OCI-LY3 (cell line): ENCODE measurements around the gene POP5.

ENCODE experiments used
- H2AFZ ChIP-seq: fragments of 200-600, 300-600 bp; shearing (Covaris generic); 2 replicates; pipeline ENCODE4 v1.6.0; 2014; ENCODE audit warnings: antibody characterized with exemption, low read depth, low read length
- H3K27ac ChIP-seq: fragments of 200-600, 300-600 bp; sonication (generic); 2 replicates; pipeline ENCODE4 v1.5.1; 2014; ENCODE audit warnings: mild to moderate bottlenecking, low read length, moderate library complexity, mixed read lengths
- H3K27me3 ChIP-seq: fragments of 200-600, 300-600 bp; sonication (generic); 2 replicates; pipeline ENCODE4 v1.6.1; 2014; ENCODE audit warnings: low read depth, low read length, mixed read lengths
- H3K36me3 ChIP-seq: fragments of 200-600, 300-600 bp; sonication (generic); replicated peaks from 2 replicates; pipeline ENCODE3; 2014; ENCODE audit warnings: low read depth, low read length, mixed read lengths
- H3K4me1 ChIP-seq: fragments of 300-600, 200-600 bp; sonication (generic); 2 replicates; pipeline ENCODE4 v1.6.1; 2014; ENCODE audit warnings: low read length, mixed read lengths
- H3K4me2 ChIP-seq: fragments of 200-600, 300-600 bp; sonication (generic); 2 replicates; pipeline ENCODE4 v1.6.1; 2014; ENCODE audit warnings: low read length, mixed read lengths
- H3K4me3 ChIP-seq: fragments of 300-600, 200-600 bp; sonication (generic); 2 replicates; pipeline ENCODE4 v1.5.1; 2014; ENCODE audit warnings: antibody characterized with exemption, mild to moderate bottlenecking, low read length, moderate library complexity
- H3K79me2 ChIP-seq: fragments of 300-600, 200-600 bp; shearing (Covaris generic); 2 replicates; pipeline ENCODE4 v1.6.1; 2014; ENCODE audit warnings: mild to moderate bottlenecking, low read length, mixed read lengths
- H3K9ac ChIP-seq: fragments of 300-600, 200-600 bp; shearing (Covaris generic); 2 replicates; pipeline ENCODE4 v1.6.0; 2014; ENCODE audit warnings: mild to moderate bottlenecking, low read length, moderate library complexity
- H3K9me3 ChIP-seq: fragments of 200-600, 300-600 bp; shearing (Covaris generic); 2 replicates; pipeline ENCODE4 v1.6.1; 2014; ENCODE audit warnings: low read length, mixed read lengths; ENCODE audit not compliant: insufficient read depth
- H4K20me1 ChIP-seq: fragments of 200-600, 300-600 bp; sonication (generic); 2 replicates; pipeline ENCODE4 v1.6.1; 2016; ENCODE audit warnings: low read length, mixed read lengths; ENCODE audit not compliant: insufficient read depth
- CTCF ChIP-seq: fragments of 200-600, 300-600 bp; sonication (generic); IDR thresholded peaks from 2 replicates; pipeline ENCODE4 v1.5.1; 2014; ENCODE audit warnings: antibody characterized with exemption, low read length, low read depth
- EZH2phosphoT487 ChIP-seq: fragments of 200-600 bp; shearing (Covaris generic); IDR thresholded peaks from 2 replicates; pipeline ENCODE4 v1.6.1; 2018; ENCODE audit warnings: antibody characterized with exemption, mixed run types, low read depth

The POP5 gene

GRCh38 chr12:120579179-120579578 is 2.0 kb downstream of the POP5 start:
- H3K4me3 ChIP-seq: no peak overlapping the region
- peaks cover 19% of the 10 kb centered on the region for H3K4me1 ChIP-seq
- H3K4me2 ChIP-seq: no peak overlapping the region
- H3K79me2 ChIP-seq: no peaks in the 10 kb centered on the region
- TF ChIP-seq CTCF: no peak
- no peak for TF ChIP-seq EZH2phosphoT487
- H3K9ac ChIP-seq: no peak overlapping the region
- H4K20me1 ChIP-seq: no peaks in the 10 kb centered on the region
- no peak overlapping the region for H2AFZ ChIP-seq
- peaks cover 33% of the 10 kb centered on the region for H3K36me3 ChIP-seq
- H3K9me3 ChIP-seq: no peaks in the 10 kb centered on the region
- H3K27ac ChIP-seq: no peak overlapping the region
- H3K27me3 ChIP-seq: no peaks in the 10 kb centered on the region

- H3K9me3 ChIP-seq: no peaks in the 10 kb centered on the region
- H3K79me2 ChIP-seq: no peaks in the 10 kb centered on the region
- H3K4me3 ChIP-seq: no peak overlapping the region
- TF ChIP-seq EZH2phosphoT487 (no peak), CTCF (no peak)
- H3K9ac ChIP-seq: no peak overlapping the region
- no peaks in the 10 kb centered on the region for H4K20me1 ChIP-seq
- no peaks in the 10 kb centered on the region for H3K4me1 ChIP-seq
- no peak overlapping the region for H3K4me2 ChIP-seq
- H3K36me3 ChIP-seq: peaks cover 61% of the 10 kb centered on the region
- no peak overlapping the region for H2AFZ ChIP-seq
- H3K27me3 ChIP-seq: no peaks in the 10 kb centered on the region
- H3K27ac ChIP-seq: no peak overlapping the region
Observed at GRCh38 chr12:120574106-120574505, 7.1 kb downstream of the POP5 start.

- Histone ChIP-seq H3K9me3 (no peaks in the 10 kb centered on the region), H3K9ac (no peak overlapping the region), H2AFZ (no peak overlapping the region), H4K20me1 (no peaks in the 10 kb centered on the region), H3K27me3 (no peaks in the 10 kb centered on the region), H3K4me1 (no peaks in the 10 kb centered on the region), H3K36me3 (peaks cover 62% of the 10 kb centered on the region), H3K79me2 (no peaks in the 10 kb centered on the region), H3K27ac (no peak overlapping the region), H3K4me3 (no peak overlapping the region), H3K4me2 (no peak overlapping the region)
- TF ChIP-seq EZH2phosphoT487 (no peak), CTCF (no peak)
Observed at GRCh38 chr12:120573560-120573959, 7.6 kb downstream of the POP5 start.

- H3K4me1 ChIP-seq: no peaks in the 10 kb centered on the region
- H4K20me1 ChIP-seq: no peaks in the 10 kb centered on the region
- H3K36me3 ChIP-seq: peaks cover 58% of the 10 kb centered on the region
- no peaks in the 10 kb centered on the region for H3K79me2 ChIP-seq
- no peak for TF ChIP-seq CTCF
- no peak for TF ChIP-seq EZH2phosphoT487
- no peak overlapping the region for H2AFZ ChIP-seq
- H3K4me2 ChIP-seq: no peak overlapping the region
- H3K4me3 ChIP-seq: no peak overlapping the region
- no peak overlapping the region for H3K27ac ChIP-seq
- no peaks in the 10 kb centered on the region for H3K9me3 ChIP-seq
- H3K27me3 ChIP-seq: no peaks in the 10 kb centered on the region
- no peak overlapping the region for H3K9ac ChIP-seq
Observed at GRCh38 chr12:120571299-120571698, 9.9 kb downstream of the POP5 start.
